NCI-H1092 (cell line): ENCODE measurements around the gene ADCY4.

Source experiments
- DNase-seq: peaks from one replicate; lab custom pipeline; 2025; lab: John Stamatoyannopoulos, UW

The ADCY4 gene

DNA sequence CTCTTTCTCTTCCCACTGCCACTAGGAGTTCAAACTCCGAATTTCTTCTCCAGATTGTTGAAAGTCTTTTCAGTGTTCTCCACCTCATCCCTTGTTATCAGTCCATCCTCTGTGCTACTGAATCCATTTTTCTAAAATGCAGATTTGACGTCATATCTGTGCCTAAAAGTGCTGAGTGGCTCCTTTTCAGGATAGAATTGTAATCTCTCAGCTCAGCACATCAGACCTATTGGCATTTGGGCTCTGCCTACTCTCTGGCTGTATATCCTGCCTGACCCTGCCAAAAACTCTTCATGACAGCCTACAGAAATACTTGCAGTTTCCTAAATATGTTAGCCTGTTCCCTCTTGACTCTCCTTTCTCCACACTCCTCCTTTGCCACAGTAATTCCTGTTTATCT, 62.4 kb downstream of the ADCY4 start:
- DNase-seq: no peak

GRCh38 chr14:24271834-24272263, 63.0 kb downstream of the ADCY4 start:
- DNase-seq: no peak

GRCh38 chr14:24271134-24271833, 63.6 kb downstream of the ADCY4 start, which contains the start of gene RABGGTA:
TSS of gene RABGGTA (minus strand) at chr14:24271597. CDS start at chr14:24271115, 482 bp downstream.
- peak; percentile 84 for DNase-seq

DNA sequence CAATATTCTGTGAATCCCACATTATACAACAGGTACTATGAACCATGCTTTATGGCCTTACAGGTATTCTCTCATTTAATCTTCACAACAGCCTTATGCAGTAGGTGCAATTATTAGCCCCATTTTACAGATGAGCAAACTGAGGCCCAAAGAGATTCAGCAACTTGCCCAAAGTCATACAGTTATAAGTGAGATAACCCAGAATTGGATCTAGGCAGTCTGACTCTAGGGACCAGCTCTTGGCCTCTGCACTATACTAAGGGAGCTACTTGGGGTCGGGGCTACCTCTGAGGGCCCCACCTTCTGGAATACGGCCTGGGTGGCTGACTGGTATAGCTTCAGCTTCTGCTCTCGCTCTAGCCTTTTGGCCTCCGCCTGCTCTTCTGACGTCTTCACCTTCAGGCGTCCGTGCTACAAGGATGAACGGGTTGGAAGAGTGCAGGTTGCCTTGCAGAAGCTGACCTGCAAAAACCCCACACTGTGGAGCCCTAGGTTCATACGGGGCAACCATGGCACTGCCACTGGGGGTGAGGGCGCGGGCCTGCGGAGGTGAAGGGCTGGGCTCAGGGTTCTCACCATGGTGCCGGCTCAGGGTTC, 64.2 kb downstream of the ADCY4 start:
- DNase-seq: no peak

- DNase-seq: no peak
Measured at GRCh38 chr14:24269910-24270536, 64.8 kb downstream of the ADCY4 start.

GRCh38 chr14:24269368-24269767, 65.5 kb downstream of the ADCY4 start:
- no peak for DNase-seq
